BLaER1 treated with 17β-estradiol and CSF1 and Interleukin-3, amounts not matched to agents 10 nM and 100 nM (cell line): ENCODE results near the gene APMAP.

Source experiments
- H3K27ac ChIP-seq, 11 experiments: shearing (Covaris generic); formaldehyde crosslinking; 2 replicates each; pipeline ENCODE4 v1.8.1; 2022
- H3K27me3 ChIP-seq, 11 experiments: shearing (Covaris generic); formaldehyde crosslinking; 2 replicates each; pipeline ENCODE4 v1.8.1; 2022
- H3K36me3 ChIP-seq, 11 experiments: shearing (Covaris generic); formaldehyde crosslinking; 2 replicates each; pipeline ENCODE4 v1.8.1; 2022
- H3K4me1 ChIP-seq, 10 experiments: shearing (Covaris generic); formaldehyde crosslinking; 2 replicates each; pipeline ENCODE4 v1.8.1; 2022
- H3K4me2 ChIP-seq, 11 experiments: shearing (Covaris generic); formaldehyde crosslinking; 2 replicates each; pipeline ENCODE4 v1.8.1; 2022
- H3K4me3 ChIP-seq, 10 experiments: shearing (Covaris generic); formaldehyde crosslinking; 2 replicates each; pipeline ENCODE4 v1.8.1; 2022
- H3K9ac ChIP-seq, 11 experiments: shearing (Covaris generic); formaldehyde crosslinking; 2 replicates each; pipeline ENCODE4 v1.8.1; 2022
- H3K9me3 ChIP-seq, 11 experiments: shearing (Covaris generic); formaldehyde crosslinking; replicated peaks in 1 of 11; 2 replicates each; pipeline ENCODE4 v1.8.1; 2022
- H4K20me1 ChIP-seq, 11 experiments: shearing (Covaris generic); formaldehyde crosslinking; 2 replicates each; pipeline ENCODE4 v1.8.1; 2022
- Cebpa-rat ChIP-seq, 11 experiments: shearing (Covaris generic); IDR thresholded peaks; 2 replicates each; pipeline ENCODE4 v1.8.1; 2022

The APMAP gene

DNA sequence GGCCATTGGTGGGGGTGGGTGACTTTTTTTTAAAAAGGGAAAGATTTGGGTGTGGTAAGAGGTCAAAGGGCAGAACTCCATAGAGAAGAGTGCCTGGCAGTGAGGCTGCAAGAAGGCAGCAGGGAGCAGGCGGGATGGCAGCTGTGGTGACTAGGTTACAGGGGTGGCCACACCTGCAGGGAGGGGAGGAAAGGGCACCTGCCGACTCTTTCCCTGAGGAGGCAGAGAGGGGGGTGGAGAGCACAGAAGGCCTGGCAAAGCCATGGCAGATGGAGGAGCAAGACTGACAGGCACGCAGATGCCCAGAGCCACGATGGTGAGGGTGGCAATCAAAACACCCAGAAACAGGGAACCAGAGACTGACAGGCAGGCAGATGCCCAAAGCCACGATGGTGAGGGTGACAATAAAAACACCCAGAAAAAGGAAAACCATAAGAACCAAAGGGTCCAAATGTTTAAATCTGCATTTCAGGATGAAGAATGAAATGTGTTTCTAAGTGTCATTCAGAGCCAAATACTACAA lies 24.2 kb downstream of the APMAP start:
- Histone ChIP-seq H3K27ac (no peak overlapping the region), H3K27me3 (no peaks in the 10 kb centered on the region), H3K9me3 (no peaks in the 10 kb centered on the region), H3K4me1 (peaks cover 29 to 38% (median 30%) of the 10 kb centered on the region in 10 experiments), H3K9ac (no peak overlapping the region), H3K4me2 (no peak overlapping the region), H4K20me1 (peaks cover 0 to 60% (median 14%) of the 10 kb centered on the region in 11 experiments; a peak in 12 of 22 replicates), H3K36me3 (peaks cover 85 to 92% (median 88%) of the 10 kb centered on the region in 11 experiments), H3K4me3 (no peak overlapping the region)
- no peak for TF ChIP-seq Cebpa-rat (IDR thresholded peaks at IDR 0.05)

DNA sequence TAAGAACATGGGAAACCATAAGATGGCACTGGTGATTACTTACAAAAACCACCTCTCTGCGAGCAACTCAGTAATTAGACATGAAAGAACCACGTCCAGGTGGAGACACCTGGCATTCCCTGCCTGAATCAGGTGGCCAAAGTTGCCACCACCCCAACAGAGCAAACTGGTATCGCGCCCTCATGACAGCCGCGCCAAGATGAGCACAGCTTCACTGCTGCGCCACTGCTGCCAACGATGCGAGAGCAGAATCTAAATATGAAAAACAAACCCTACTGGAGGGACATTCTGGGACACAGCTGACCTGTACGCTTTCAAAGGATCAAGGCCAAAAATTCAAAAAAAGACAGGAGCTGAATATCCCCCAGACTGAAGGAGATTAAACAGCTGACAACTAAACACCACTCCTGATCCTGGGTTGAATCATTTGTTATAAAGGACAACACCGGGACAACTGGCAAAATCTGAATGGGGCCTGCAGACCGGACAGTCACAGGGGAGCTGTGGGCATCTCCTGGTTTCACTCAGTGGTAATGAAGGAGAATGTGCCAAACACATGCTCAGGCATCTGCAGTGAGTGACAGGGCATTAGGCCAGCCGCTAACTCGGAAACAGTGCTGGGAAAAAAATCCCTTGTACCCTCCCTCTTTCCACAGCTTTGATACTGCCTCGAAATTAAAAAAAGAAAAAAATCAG lies 26.1 kb downstream of the APMAP start:
- no peaks in the 10 kb centered on the region for H3K27me3 ChIP-seq
- no peak overlapping the region for H3K27ac ChIP-seq
- peaks cover 16 to 20% (median 17%) of the 10 kb centered on the region in 10 experiments for H3K4me1 ChIP-seq
- TF ChIP-seq Cebpa-rat (IDR thresholded peaks at IDR 0.05) = no peak
- peaks cover 86 to 92% (median 88%) of the 10 kb centered on the region in 11 experiments for H3K36me3 ChIP-seq
- no peak overlapping the region for H3K4me2 ChIP-seq
- no peak overlapping the region for H3K4me3 ChIP-seq
- no peak overlapping the region for H3K9ac ChIP-seq
- peaks cover 0 to 47% (median 8%) of the 10 kb centered on the region in 11 experiments; a peak in 10 of 22 replicates for H4K20me1 ChIP-seq
- H3K9me3 ChIP-seq = no peaks in the 10 kb centered on the region

DNA sequence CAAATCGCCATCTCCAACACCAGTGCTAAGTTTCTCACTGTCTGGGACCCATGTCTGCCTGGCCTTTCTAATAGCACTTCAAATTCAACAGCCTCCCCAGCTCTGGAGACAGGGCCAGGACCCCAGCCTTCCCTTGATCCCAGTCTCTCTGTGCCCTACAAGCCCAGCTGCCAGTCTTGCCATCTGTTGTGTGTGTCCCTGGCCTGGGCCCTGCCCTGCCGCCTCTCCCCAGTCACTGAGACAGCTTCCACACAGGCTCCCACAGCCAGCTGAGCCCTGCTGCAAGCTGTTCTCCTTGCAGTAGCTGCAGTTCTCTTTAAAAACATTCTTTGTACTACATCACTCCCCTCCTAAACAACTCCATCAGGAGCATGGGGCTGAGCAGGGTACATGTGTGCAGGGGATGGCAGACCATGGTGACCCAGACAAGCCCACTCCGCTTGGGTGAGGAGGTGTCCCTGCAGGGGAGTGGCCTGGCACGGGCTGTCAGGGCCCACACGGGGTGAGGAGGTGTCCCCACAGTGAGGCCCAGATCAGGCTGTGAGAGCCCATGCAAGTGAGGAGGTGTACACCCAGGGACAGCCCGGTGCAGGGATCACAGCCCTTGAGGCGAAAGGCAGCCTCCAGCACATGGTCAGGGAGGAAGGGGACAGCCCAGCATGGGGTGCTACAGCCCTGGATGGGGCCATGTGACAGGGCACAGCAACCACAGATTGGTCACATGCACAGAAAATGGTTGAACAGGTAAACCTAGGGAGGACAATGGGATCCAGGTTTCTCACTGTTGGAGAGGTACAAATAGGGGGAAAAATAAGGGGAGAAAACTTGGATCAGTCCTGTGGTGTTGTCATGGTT lies 27.3 kb downstream of the APMAP start:
- peaks cover 0 to 51% (median 11%) of the 10 kb centered on the region in 11 experiments; a peak in 9 of 22 replicates for H4K20me1 ChIP-seq
- H3K4me1 ChIP-seq = peaks cover 4 to 8% (median 6%) of the 10 kb centered on the region in 10 experiments; a peak in 16 of 20 replicates
- H3K4me2 ChIP-seq = no peak overlapping the region
- H3K27ac ChIP-seq = peak overlapping the region in 1 of 11 experiments; percentile 10; a peak in 1 of 22 replicates
- TF ChIP-seq Cebpa-rat (IDR thresholded peaks at IDR 0.05) = no peak
- H3K9ac ChIP-seq = no peak overlapping the region
- H3K9me3 ChIP-seq = no peaks in the 10 kb centered on the region
- no peak overlapping the region for H3K4me3 ChIP-seq
- no peaks in the 10 kb centered on the region for H3K27me3 ChIP-seq
- peaks cover 95 to 100% (median 99%) of the 10 kb centered on the region in 11 experiments for H3K36me3 ChIP-seq

DNA sequence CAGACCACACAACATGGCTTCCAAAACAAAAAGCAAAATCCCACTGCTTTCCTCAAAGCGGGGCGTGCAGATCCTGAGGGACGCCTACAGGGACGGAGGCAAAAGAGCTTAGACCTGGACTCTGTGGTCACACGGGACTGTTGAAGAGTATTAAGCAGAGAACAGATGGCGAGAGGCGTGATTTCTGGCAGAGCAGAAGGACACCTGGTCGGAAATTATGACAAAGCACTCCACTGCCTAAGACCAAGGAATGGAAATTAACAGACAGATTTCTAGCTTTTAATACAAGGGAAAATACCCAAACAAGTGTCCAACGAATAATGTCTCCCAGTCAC lies 28.1 kb downstream of the APMAP start:
- H3K27ac ChIP-seq = no peak overlapping the region
- H3K36me3 ChIP-seq = peaks cover 95 to 100% (median 100%) of the 10 kb centered on the region in 11 experiments
- no peaks in the 10 kb centered on the region for H3K27me3 ChIP-seq
- no peak overlapping the region for H3K4me3 ChIP-seq
- no peak overlapping the region for H3K4me2 ChIP-seq
- no peaks in the 10 kb centered on the region for H3K9me3 ChIP-seq
- no peak overlapping the region for H3K9ac ChIP-seq
- H3K4me1 ChIP-seq = peaks cover 0 to 6% (median 0%) of the 10 kb centered on the region in 10 experiments; a peak in 2 of 20 replicates
- no peak for TF ChIP-seq Cebpa-rat (IDR thresholded peaks at IDR 0.05)
- H4K20me1 ChIP-seq = peaks cover 0 to 55% (median 12%) of the 10 kb centered on the region in 11 experiments; a peak in 11 of 22 replicates

DNA sequence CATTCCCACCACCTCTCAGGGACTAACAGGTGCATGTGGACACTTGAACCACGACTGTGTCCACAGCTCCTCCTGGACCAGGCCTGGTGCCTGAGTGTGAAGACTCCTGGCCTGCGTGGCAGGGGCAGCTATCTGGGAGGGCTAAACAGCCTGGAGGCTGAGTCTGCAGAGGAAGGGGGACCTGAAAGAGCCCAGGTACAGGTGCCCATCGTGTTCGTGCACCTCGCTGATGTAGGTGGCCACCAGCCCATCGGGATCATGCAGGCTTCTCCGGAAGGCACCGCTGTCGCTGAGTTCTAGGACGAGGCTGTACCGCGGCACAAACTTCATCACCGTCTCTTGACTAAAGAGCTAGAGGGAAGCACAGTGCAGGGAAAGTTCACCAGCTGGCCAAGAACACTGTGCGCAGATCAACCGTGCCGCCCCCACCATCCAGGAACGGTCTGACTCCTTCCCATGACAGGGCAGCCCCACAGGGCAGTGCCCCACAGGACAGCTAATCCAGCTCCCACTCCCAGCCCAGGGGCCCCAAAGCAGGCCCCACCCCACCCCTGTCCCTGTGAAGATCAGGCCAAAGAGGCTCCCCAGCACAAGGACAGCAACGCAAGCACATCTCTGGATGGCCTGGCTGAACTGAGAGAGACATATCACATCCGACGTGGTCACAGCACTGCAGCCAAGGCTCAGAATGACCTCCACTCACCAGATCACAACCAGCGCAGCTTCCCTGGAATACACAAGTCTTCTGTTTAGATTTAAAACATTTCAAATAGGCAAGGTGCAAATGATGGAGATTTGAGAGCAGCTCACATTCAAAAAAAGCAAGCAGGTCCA lies 28.7 kb downstream of the APMAP start:
- TF ChIP-seq Cebpa-rat (IDR thresholded peaks at IDR 0.05) = no peak
- H3K27me3 ChIP-seq = no peaks in the 10 kb centered on the region
- H3K4me1 ChIP-seq = 0 out of 20 replicates have a peak, but pooled peaks cover 0 to 6% (median 0%) of the 10 kb centered on the region in 10 experiments
- no peaks in the 10 kb centered on the region for H3K9me3 ChIP-seq
- H4K20me1 ChIP-seq = peaks cover 0 to 54% (median 14%) of the 10 kb centered on the region in 11 experiments; a peak in 11 of 22 replicates
- no peak overlapping the region for H3K27ac ChIP-seq
- no peak overlapping the region for H3K9ac ChIP-seq
- H3K4me3 ChIP-seq = no peak overlapping the region
- peaks cover 95 to 100% (median 100%) of the 10 kb centered on the region in 11 experiments for H3K36me3 ChIP-seq
- no peak overlapping the region for H3K4me2 ChIP-seq

DNA sequence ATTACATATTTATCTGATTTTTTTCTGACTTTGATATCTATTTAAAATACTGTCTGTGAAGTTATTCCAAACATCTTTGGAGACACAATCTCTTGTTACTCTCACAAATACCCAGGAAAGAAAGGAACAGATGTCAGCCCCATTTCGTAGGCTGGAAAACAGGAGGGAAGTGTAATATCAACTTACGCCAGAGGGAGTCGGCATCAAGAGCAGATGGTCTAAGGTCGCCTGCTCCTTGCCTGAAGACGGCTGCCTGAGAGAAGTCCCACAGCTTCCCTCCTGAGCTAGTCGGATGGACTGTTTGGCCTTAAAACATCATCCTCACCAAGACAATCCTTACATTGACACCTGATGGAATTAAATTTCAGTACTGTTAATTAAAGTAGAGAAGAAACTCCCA lies 30.0 kb downstream of the APMAP start:
- Histone ChIP-seq H3K9me3 (no peaks in the 10 kb centered on the region), H3K4me1 (0 out of 20 replicates have a peak, but pooled peaks cover 0 to 6% (median 0%) of the 10 kb centered on the region in 10 experiments), H3K4me2 (no peak overlapping the region), H3K27ac (no peak overlapping the region), H3K36me3 (peaks cover 97 to 100% (median 100%) of the 10 kb centered on the region in 11 experiments), H3K4me3 (no peak overlapping the region), H4K20me1 (peaks cover 0 to 60% (median 20%) of the 10 kb centered on the region in 11 experiments; a peak in 12 of 22 replicates), H3K27me3 (no peaks in the 10 kb centered on the region), H3K9ac (no peak overlapping the region)
- no peak for TF ChIP-seq Cebpa-rat (IDR thresholded peaks at IDR 0.05)

DNA sequence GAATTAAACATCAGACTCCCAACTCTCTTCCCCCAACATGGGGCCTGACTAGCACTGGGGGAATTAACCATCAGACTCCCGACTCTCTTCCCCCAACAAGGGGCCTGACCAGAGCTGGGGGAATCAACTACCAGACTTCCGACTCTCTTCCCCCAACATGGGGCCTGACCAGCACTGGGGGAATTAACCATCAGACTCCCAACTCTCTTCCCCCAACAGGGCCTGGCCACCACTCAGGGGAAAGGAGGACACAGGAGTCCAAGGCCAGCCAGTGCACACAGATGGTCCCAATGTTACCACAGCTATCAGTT lies 30.4 kb downstream of the APMAP start:
- no peak overlapping the region for H3K9ac ChIP-seq
- no peaks in the 10 kb centered on the region for H3K27me3 ChIP-seq
- no peak for TF ChIP-seq Cebpa-rat (IDR thresholded peaks at IDR 0.05)
- 0 out of 20 replicates have a peak, but pooled peaks cover 0 to 6% (median 0%) of the 10 kb centered on the region in 10 experiments for H3K4me1 ChIP-seq
- H3K36me3 ChIP-seq = peaks cover 97 to 100% (median 100%) of the 10 kb centered on the region in 11 experiments
- no peak overlapping the region for H3K4me3 ChIP-seq
- no peak overlapping the region for H3K4me2 ChIP-seq
- H3K27ac ChIP-seq = no peak overlapping the region
- peaks cover 0 to 60% (median 22%) of the 10 kb centered on the region in 11 experiments; a peak in 12 of 22 replicates for H4K20me1 ChIP-seq
- H3K9me3 ChIP-seq = no peaks in the 10 kb centered on the region

DNA sequence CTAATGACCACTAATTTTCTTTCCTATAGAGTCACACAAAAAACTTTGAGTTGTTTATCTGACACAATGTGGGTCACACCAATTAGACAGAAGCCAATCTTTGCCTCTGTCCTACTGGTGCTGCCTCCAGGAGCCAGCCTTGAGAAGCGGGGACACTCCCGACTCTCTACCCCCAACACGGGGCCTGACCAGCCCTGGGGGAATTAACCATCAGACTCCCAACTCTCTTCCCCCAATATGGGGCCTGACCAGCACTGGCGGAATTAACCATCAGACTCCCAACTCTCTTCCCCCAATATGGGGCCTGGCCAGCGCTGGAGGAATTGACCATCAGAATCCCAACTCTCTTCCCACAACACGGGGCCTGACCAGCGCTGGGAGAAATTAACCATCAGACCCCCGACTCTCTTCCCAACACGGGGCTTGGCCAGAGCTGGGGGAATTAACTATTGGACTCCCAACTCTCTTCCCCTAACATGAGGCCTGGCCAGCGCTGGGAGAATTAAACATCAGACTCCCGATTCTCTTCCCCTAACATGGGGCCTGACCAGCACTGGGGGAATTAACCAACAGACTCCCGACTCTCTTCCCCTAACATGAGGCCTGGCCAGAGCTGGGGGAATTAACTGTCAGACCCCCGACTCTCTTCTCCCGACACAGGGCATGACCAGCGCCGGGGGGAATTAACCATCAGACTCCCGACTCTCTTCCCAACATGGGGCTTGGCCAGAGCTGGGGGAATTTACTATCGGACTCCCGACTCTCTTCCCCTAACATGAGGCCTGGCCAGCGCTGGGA lies 31.0 kb downstream of the APMAP start:
- Histone ChIP-seq H3K36me3 (peaks cover 92 to 97% (median 95%) of the 10 kb centered on the region in 11 experiments), H3K4me3 (no peak overlapping the region), H3K27ac (no peak overlapping the region; a peak in 1 of 22 replicates), H3K4me1 (peaks cover under 1 to 7% (median 1%) of the 10 kb centered on the region in 10 experiments), H3K9ac (no peak overlapping the region), H3K27me3 (no peaks in the 10 kb centered on the region), H4K20me1 (peaks cover 0 to 60% (median 22%) of the 10 kb centered on the region in 11 experiments; a peak in 12 of 22 replicates), H3K4me2 (no peak overlapping the region), H3K9me3 (no peaks in the 10 kb centered on the region)
- TF ChIP-seq Cebpa-rat (IDR thresholded peaks at IDR 0.05) = no peak
